Parathyroid adenoma (tissue), 2 donors: ENCODE data around the gene AGXT.

Experiments used
- H2AFZ ChIP-seq: fragments of 300-600 bp; sonication (generic); one replicate; pipeline ENCODE4 v1.7.0; 2017; ENCODE audit warnings: antibody characterized with exemption, mild to moderate bottlenecking
- H3K27ac ChIP-seq: fragments of 300-600 bp; sonication (generic); one replicate; pipeline ENCODE4 v1.7.0; 2017
- H3K27me3 ChIP-seq: fragments of 300-600 bp; sonication (generic); one replicate; pipeline ENCODE4 v1.7.0; 2017; ENCODE audit warnings: low read length; ENCODE audit not compliant: control insufficient read depth, insufficient read depth
- H3K36me3 ChIP-seq: fragments of 300-600 bp; sonication (generic); one replicate; pipeline ENCODE4 v1.7.0; 2017; ENCODE audit warnings: low read length; ENCODE audit not compliant: control insufficient read depth, insufficient read depth
- H3K4me1 ChIP-seq: fragments of 300-600 bp; sonication (generic); one replicate; pipeline ENCODE4 v1.7.0; 2017; ENCODE audit warnings: control low read depth
- H3K4me2 ChIP-seq: fragments of 300-600 bp; sonication (generic); one replicate; pipeline ENCODE4 v1.7.0; 2017; ENCODE audit warnings: low read length
- H3K4me3 ChIP-seq: fragments of 300-600 bp; sonication (generic); one replicate; pipeline ENCODE4 v1.7.0; 2017; ENCODE audit warnings: low read depth, low read length
- H3K79me2 ChIP-seq: fragments of 300-600 bp; sonication (generic); one replicate; pipeline ENCODE4 v1.7.0; 2017; ENCODE audit warnings: control low read depth
- H3K9ac ChIP-seq: fragments of 300-600 bp; sonication (generic); one replicate; pipeline ENCODE4 v1.7.0; 2017; ENCODE audit warnings: mild to moderate bottlenecking
- H3K9me3 ChIP-seq: fragments of 300-600 bp; sonication (generic); one replicate; pipeline ENCODE4 v1.7.0; 2017; ENCODE audit warnings: low read length; ENCODE audit not compliant: control insufficient read depth
- CTCF ChIP-seq: fragments of 300-600 bp; sonication (generic); IDR thresholded peaks from one replicate; pipeline ENCODE4 v1.7.0; 2017; ENCODE audit warnings: antibody characterized with exemption, mild to moderate bottlenecking
- donor health status: primary hyperparathyroidism.

Gene AGXT

GRCh38 chr2:240906141-240906910 lies 37.7 kb downstream of the AGXT start, which contains the start of gene CROCC2:
TSS of gene CROCC2 (plus strand) at chr2:240906336. CDS start at chr2:240906514, 178 bp downstream.
- Histone ChIP-seq H3K4me1 (peaks cover 20% of the 10 kb centered on the region), H3K4me3 (no peak within 1 kb of the TSS), H3K79me2 (no peaks in the 10 kb centered on the region), H3K9ac (no peak within 1 kb of the TSS), H3K27ac (no peak within 1 kb of the TSS), H3K27me3 (no peaks in the 10 kb centered on the region), H2AFZ (no peak within 1 kb of the TSS), H3K9me3 (no peaks in the 10 kb centered on the region), H3K4me2 (no peak within 1 kb of the TSS), H3K36me3 (no peaks in the 10 kb centered on the region)
- TF ChIP-seq CTCF: no peak

GRCh38 chr2:240906911-240907590 lies 38.4 kb downstream of the AGXT start:
- peaks cover 20% of the 10 kb centered on the region for H3K4me1 ChIP-seq
- H3K9me3 ChIP-seq: no peaks in the 10 kb centered on the region
- no peaks in the 10 kb centered on the region for H3K36me3 ChIP-seq
- H3K79me2 ChIP-seq: no peaks in the 10 kb centered on the region
- H3K9ac ChIP-seq: no peak overlapping the region
- TF ChIP-seq CTCF: no peak
- no peaks in the 10 kb centered on the region for H3K27me3 ChIP-seq
- H3K4me3 ChIP-seq: no peak overlapping the region
- no peak overlapping the region for H3K4me2 ChIP-seq
- no peak overlapping the region for H3K27ac ChIP-seq
- no peak overlapping the region for H2AFZ ChIP-seq

GRCh38 chr2:240909216-240909974 lies 40.8 kb downstream of the AGXT start:
- H3K4me3 ChIP-seq: no peak overlapping the region
- no peak for TF ChIP-seq CTCF
- H3K36me3 ChIP-seq: no peaks in the 10 kb centered on the region
- H3K9ac ChIP-seq: no peak overlapping the region
- H3K79me2 ChIP-seq: no peaks in the 10 kb centered on the region
- no peak overlapping the region for H2AFZ ChIP-seq
- peak overlapping the region; percentile 55 for H3K4me2 ChIP-seq
- no peaks in the 10 kb centered on the region for H3K27me3 ChIP-seq
- H3K4me1 ChIP-seq: peaks cover 18% of the 10 kb centered on the region
- no peak overlapping the region for H3K27ac ChIP-seq
- H3K9me3 ChIP-seq: no peaks in the 10 kb centered on the region

- Histone ChIP-seq H2AFZ (no peak overlapping the region), H3K9ac (no peak overlapping the region), H3K4me3 (no peak overlapping the region), H3K36me3 (no peaks in the 10 kb centered on the region), H3K79me2 (no peaks in the 10 kb centered on the region), H3K27ac (no peak overlapping the region), H3K9me3 (no peaks in the 10 kb centered on the region), H3K27me3 (peaks cover 4% of the 10 kb centered on the region), H3K4me2 (no peak overlapping the region), H3K4me1 (peaks cover 13% of the 10 kb centered on the region)
- TF ChIP-seq CTCF: no peak
These were observed 43.1 kb downstream of the AGXT start for GRCh38 chr2:240911641-240912265.
